GM12878 (cell line): ENCODE measurements around the gene KATNB1. TPM values are rescaled to one million over a fixed set of nuclear protein-coding genes. Genes with fewer than 3 reads are reported as not detected.

Source experiments
- ATAC-seq: fragments of 200-7000 bp; cut with Tn5 transposase; 3 replicates; pipeline ENCODE4 v1.9.1; 2020; ENCODE audit warnings: mild to moderate bottlenecking, moderate library complexity
- BruUV-seq: library from RNA; stranded (reverse); fragments of 400-500 nt; replicated peaks from 2 replicates; lab custom pipeline; 2021; lab: Mats Ljungman, UMichigan
- CTCF ChIA-PET: fragments of 300-600 bp; sonication (Branson Sonifier 250); formaldehyde crosslinking; extraction: SDS; loops from one replicate; lab custom pipeline; 2021; ENCODE audit warnings: inconsistent platforms; lab: Yijun Ruan, JAX
- POLR2A ChIA-PET: fragments of 350-600 bp; formaldehyde crosslinking; extraction: SDS; loops from one replicate; lab custom pipeline; 2021; ENCODE audit warnings: inconsistent platforms; lab: Charles Lee
- RAD21 ChIA-PET: fragments of 300-600 bp; sonication (Branson Sonifier 250); formaldehyde crosslinking; loops from one replicate; lab custom pipeline; 2023; ENCODE audit warnings: antibody characterized with exemption; ENCODE audit not compliant: unreplicated experiment; lab: Charles Lee
- SMC1A ChIA-PET: fragments of 300-600 bp; sonication (Branson Sonifier 250); formaldehyde crosslinking; loops from one replicate; lab custom pipeline; 2023; ENCODE audit not compliant: unreplicated experiment, uncharacterized antibody; lab: Charles Lee
- DNase-seq: peaks from one replicate; pipeline ENCODE4 v3.0.0-alpha.2; 2011; ENCODE audit warnings: low read depth, low spot score
- FAIRE-seq: peaks from 3 replicates; lab custom pipeline; 2011; peaks lifted over from hg19 to GRCh38; lab: Jason Lieb, UNC
- H2AFZ ChIP-seq: 2 replicates; pipeline ENCODE4 v1.6.0; 2011; ENCODE audit warnings: low read depth, low read length, control low read depth; ENCODE audit not compliant: control insufficient read depth
- H3K27ac ChIP-seq: 2 replicates; pipeline ENCODE4 v1.5.1; 2011; ENCODE audit warnings: control low read depth; ENCODE audit not compliant: control insufficient read depth, insufficient read depth
- H3K27me3 ChIP-seq, 2 experiments: replicated peaks in 1 of 2; 2 replicates each; pipeline versions ENCODE4 v1.6.0 to v1.6.1; 2011; ENCODE audit warnings: low read length in 1 of 2; ENCODE audit not compliant: control insufficient read depth in 2 of 2, insufficient read depth in 2 of 2
- H3K36me3 ChIP-seq, 2 experiments: 2 replicates each; pipeline ENCODE4 v1.5.1; 2011; ENCODE audit warnings: low read length in 1 of 2; ENCODE audit not compliant: control insufficient read depth in 2 of 2, insufficient read depth in 2 of 2
- H3K4me1 ChIP-seq: 2 replicates; pipeline ENCODE4 v1.6.1; 2011; ENCODE audit warnings: mild to moderate bottlenecking, low read length, moderate library complexity, mixed read lengths; ENCODE audit not compliant: control insufficient read depth, insufficient read depth
- H3K4me2 ChIP-seq: 2 replicates; pipeline ENCODE4 v1.6.0; 2011; ENCODE audit warnings: control low read depth; ENCODE audit not compliant: control insufficient read depth, insufficient read depth
- H3K4me3 ChIP-seq: fragments of 200-600 bp; sonication (generic); 2 replicates; pipeline ENCODE4 v1.5.1; 2016
- H3K79me2 ChIP-seq: 2 replicates; pipeline ENCODE4 v1.6.0; 2011; ENCODE audit warnings: low read length; ENCODE audit not compliant: control insufficient read depth, insufficient read depth
- H3K9ac ChIP-seq: 2 replicates; pipeline ENCODE4 v1.8.0; 2011; ENCODE audit warnings: low read length, control low read depth, mixed read lengths; ENCODE audit not compliant: control insufficient read depth, insufficient read depth
- H3K9me3 ChIP-seq: replicated peaks from 3 replicates; pipeline ENCODE4 v1.5.1; 2011; ENCODE audit warnings: mild to moderate bottlenecking, low read length; ENCODE audit not compliant: control insufficient read depth, insufficient read depth
- H4K20me1 ChIP-seq: 2 replicates; pipeline ENCODE4 v1.6.0; 2011; ENCODE audit not compliant: control insufficient read depth, insufficient read depth
- ATF7 ChIP-seq: fragments of 450-650 bp; IDR thresholded peaks from 2 replicates; pipeline ENCODE4 v1.6.1; 2016; ENCODE audit warnings: low read depth, mild to moderate bottlenecking
- NFYB ChIP-seq: IDR thresholded peaks from 2 replicates; pipeline ENCODE4 v1.6.1; 2011; ENCODE audit warnings: low read depth, mild to moderate bottlenecking, low read length, improper control_type of control experiment, moderate library complexity; ENCODE audit not compliant: insufficient read depth
- POU2F2 ChIP-seq: IDR thresholded peaks from 3 replicates; pipeline ENCODE4 v1.6.1; 2011; ENCODE audit warnings: low read depth, mild to moderate bottlenecking, low read length, borderline replicate concordance
- SRF ChIP-seq, 2 experiments: IDR thresholded peaks; 2 replicates each; pipeline ENCODE4 v1.6.1; 2011; ENCODE audit warnings: low read depth in 2 of 2, low read length in 2 of 2, mild to moderate bottlenecking in 1 of 2, moderate library complexity in 1 of 2
- WGBS: methylation state at CpG from one replicate; pipeline ENCODE4 v1.1.6; 2016; ENCODE audit warnings: low lambda C conversion rate; ENCODE audit not compliant: insufficient replicate concordance, insufficient coverage; ENCODE audit errors: missing lambda C conversion rate; 5-methylcytosine and 5-hydroxymethylcytosine counted together
- in situ Hi-C: fragments of 300-500 bp; cut with MboI; formaldehyde crosslinking; loops from 9 replicates; pipeline ENCODE4 v1.14.3; 2018; ENCODE audit warnings: mixed read lengths
- intact Hi-C: fragments of 100-400 bp; cut with micrococcal nuclease; formaldehyde crosslinking; loops from one replicate; pipeline ENCODE4 v1.14.2; 2022; ENCODE audit not compliant: unreplicated experiment
- polyA plus RNA-seq, 11 experiments: library from polyadenylated mRNA; depleted of rRNA in 4 of 11; unstranded in 6 of 11; stranded (reverse) in 5 of 11; fragments of >200 nt; fragmentation: Nextera tagmentation in 4 of 11; fragmentation: Illumina TruSeq in 1 of 11; extraction: Ambion mirVana in 4 of 11; extraction: Trizol in 1 of 11; gene quantifications; 1 replicate in 1 of 11; 2 replicates in 10 of 11; pipeline versions ENCODE4 v1.2.1 to v1.2.3, GENCODE V29; 2011 to 2016; ENCODE audit warnings: inconsistent platforms in 2 of 11, missing spikeins in 2 of 11, low read depth in 1 of 11
- total RNA-seq, 4 experiments: library from RNA; depleted of rRNA in 3 of 4; stranded (reverse); fragments of >200 nt in 3 of 4; fragmentation: Illumina TruSeq in 1 of 4; extraction: Trizol in 1 of 4; gene quantifications; 2 replicates each; pipeline versions ENCODE4 v1.2.1 to v1.2.3, GENCODE V29; 2013 to 2021
- TF ChIP-seq, protein P1 (sequence below): fragments of 450-650 bp; IDR thresholded peaks from 2 replicates; pipeline ENCODE4 v1.6.1; 2016; ENCODE audit warnings: mild to moderate bottlenecking
- TF ChIP-seq, protein P2 (sequence below): fragments of 450-650 bp; IDR thresholded peaks from 2 replicates; pipeline ENCODE4 v1.6.1; 2017; ENCODE audit warnings: mild to moderate bottlenecking, moderate library complexity
- TF ChIP-seq, protein P3 (sequence below): fragments of 450-650 bp; IDR thresholded peaks from 2 replicates; pipeline ENCODE4 v1.6.1; 2018; ENCODE audit warnings: borderline replicate concordance, mild to moderate bottlenecking; ENCODE audit not compliant: partially characterized antibody

KATNB1 gene
- total and polyA plus RNA-seq, 10 of the 15 experiments (the other 5 are each of a cell fraction or from before 2014, with no cell fraction given) = 0.71 to 46.5 (median 19.5) TPM

DNA sequence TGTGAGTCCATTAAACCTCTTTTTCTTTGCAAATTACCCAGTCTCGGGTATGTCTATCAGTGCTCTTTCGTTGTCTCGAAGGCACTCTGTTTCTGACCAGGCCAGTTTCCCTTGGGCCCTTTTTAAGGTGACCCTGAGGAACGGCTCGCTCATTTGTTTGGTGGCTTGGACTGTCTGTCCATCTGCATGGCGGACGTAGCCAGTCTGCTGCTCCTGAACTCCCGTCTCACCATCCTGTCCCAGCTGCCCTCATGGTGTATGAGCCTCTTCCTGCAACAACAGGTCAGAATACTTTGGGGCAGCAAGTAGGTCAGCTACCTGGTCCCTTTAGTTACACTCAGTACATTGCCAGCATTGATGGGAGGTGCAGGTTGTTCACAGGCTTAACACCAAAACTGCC lies 22.0 kb upstream of the KATNB1 start:
- WGBS = 40% methylated on average over 8 of the region's 8 CpGs
- RAD21 ChIA-PET = no interaction called here
- SMC1A ChIA-PET = no interaction called here
- Histone ChIP-seq H2AFZ (no peak overlapping the region), H3K27ac (no peak overlapping the region), H3K9me3 (no peaks in the 10 kb centered on the region), H3K9ac (no peak overlapping the region), H3K36me3 (no peaks in the 10 kb centered on the region), H3K79me2 (no peaks in the 10 kb centered on the region), H3K27me3 (peaks cover 0 to 2% of the 10 kb centered on the region in 2 experiments; a peak in 2 of 4 replicates), H4K20me1 (no peaks in the 10 kb centered on the region), H3K4me3 (no peak overlapping the region), H3K4me1 (no peaks in the 10 kb centered on the region), H3K4me2 (no peak overlapping the region)
- no peak for ATAC-seq
- TF ChIP-seq NFYB = no peak
- no peak for TF ChIP-seq POU2F2
- TF ChIP-seq, protein P1, sequence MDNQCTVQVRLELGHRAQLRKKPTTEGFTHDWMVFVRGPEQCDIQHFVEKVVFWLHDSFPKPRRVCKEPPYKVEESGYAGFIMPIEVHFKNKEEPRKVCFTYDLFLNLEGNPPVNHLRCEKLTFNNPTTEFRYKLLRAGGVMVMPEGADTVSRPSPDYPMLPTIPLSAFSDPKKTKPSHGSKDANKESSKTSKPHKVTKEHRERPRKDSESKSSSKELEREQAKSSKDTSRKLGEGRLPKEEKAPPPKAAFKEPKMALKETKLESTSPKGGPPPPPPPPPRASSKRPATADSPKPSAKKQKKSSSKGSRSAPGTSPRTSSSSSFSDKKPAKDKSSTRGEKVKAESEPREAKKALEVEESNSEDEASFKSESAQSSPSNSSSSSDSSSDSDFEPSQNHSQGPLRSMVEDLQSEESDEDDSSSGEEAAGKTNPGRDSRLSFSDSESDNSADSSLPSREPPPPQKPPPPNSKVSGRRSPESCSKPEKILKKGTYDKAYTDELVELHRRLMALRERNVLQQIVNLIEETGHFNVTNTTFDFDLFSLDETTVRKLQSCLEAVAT = no peak
- no peak for TF ChIP-seq SRF (IDR thresholded peaks at IDR 0.05; ENCODE audit: low read depth in 2 of 2, low read length in 2 of 2)
- TF ChIP-seq, protein P2, sequence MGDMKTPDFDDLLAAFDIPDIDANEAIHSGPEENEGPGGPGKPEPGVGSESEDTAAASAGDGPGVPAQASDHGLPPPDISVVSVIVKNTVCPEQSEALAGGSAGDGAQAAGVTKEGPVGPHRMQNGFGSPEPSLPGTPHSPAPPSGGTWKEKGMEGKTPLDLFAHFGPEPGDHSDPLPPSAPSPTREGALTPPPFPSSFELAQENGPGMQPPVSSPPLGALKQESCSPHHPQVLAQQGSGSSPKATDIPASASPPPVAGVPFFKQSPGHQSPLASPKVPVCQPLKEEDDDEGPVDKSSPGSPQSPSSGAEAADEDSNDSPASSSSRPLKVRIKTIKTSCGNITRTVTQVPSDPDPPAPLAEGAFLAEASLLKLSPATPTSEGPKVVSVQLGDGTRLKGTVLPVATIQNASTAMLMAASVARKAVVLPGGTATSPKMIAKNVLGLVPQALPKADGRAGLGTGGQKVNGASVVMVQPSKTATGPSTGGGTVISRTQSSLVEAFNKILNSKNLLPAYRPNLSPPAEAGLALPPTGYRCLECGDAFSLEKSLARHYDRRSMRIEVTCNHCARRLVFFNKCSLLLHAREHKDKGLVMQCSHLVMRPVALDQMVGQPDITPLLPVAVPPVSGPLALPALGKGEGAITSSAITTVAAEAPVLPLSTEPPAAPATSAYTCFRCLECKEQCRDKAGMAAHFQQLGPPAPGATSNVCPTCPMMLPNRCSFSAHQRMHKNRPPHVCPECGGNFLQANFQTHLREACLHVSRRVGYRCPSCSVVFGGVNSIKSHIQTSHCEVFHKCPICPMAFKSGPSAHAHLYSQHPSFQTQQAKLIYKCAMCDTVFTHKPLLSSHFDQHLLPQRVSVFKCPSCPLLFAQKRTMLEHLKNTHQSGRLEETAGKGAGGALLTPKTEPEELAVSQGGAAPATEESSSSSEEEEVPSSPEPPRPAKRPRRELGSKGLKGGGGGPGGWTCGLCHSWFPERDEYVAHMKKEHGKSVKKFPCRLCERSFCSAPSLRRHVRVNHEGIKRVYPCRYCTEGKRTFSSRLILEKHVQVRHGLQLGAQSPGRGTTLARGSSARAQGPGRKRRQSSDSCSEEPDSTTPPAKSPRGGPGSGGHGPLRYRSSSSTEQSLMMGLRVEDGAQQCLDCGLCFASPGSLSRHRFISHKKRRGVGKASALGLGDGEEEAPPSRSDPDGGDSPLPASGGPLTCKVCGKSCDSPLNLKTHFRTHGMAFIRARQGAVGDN = no peak
- TF ChIP-seq, protein P3, sequence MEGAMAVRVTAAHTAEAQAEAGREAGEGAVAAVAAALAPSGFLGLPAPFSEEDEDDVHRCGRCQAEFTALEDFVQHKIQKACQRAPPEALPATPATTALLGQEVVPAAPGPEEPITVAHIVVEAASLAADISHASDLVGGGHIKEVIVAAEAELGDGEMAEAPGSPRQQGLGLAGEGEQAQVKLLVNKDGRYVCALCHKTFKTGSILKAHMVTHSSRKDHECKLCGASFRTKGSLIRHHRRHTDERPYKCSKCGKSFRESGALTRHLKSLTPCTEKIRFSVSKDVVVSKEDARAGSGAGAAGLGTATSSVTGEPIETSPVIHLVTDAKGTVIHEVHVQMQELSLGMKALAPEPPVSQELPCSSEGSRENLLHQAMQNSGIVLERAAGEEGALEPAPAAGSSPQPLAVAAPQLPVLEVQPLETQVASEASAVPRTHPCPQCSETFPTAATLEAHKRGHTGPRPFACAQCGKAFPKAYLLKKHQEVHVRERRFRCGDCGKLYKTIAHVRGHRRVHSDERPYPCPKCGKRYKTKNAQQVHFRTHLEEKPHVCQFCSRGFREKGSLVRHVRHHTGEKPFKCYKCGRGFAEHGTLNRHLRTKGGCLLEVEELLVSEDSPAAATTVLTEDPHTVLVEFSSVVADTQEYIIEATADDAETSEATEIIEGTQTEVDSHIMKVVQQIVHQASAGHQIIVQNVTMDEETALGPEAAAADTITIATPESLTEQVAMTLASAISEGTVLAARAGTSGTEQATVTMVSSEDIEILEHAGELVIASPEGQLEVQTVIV = no peak
- TF ChIP-seq ATF7 = no peak
- no TSS peak for BruUV-seq
- POLR2A ChIA-PET = no interaction called here
- intact Hi-C loops = no loop called here
- in situ Hi-C loops = no loop called here
- no peak for FAIRE-seq
- CTCF ChIA-PET = interaction anchor here (1.5 to 1.6 kb wide), 2 partner anchors 113 to 137 kb away, joined by 4 to 5 read pairs; no protein-coding TSS in a partner anchor
- no peak for DNase-seq
